K562 (cell line): ENCODE data around the gene NUP98. TPM values are rescaled to one million over a fixed set of nuclear protein-coding genes. Genes with fewer than 3 reads are reported as not detected.

ENCODE experiments used
- ATAC-seq: fragments of 200-7000 bp; cut with Tn5 transposase; 3 replicates; pipeline ENCODE4 v1.9.1; 2020; ENCODE audit warnings: moderate library complexity
- BruUV-seq: library from RNA; stranded (reverse); fragments of 400-500 nt; replicated peaks from 2 replicates; lab custom pipeline; 2021; lab: Mats Ljungman, UMichigan
- CTCF ChIA-PET: fragments of 300-600 bp; formaldehyde crosslinking; extraction: SDS; loops from one replicate; lab custom pipeline; 2021; ENCODE audit warnings: low intra/inter-chr PET ratio; lab: Yijun Ruan, JAX
- POLR2A ChIA-PET: fragments of 300-600, 350-650 bp; sonication (Branson Sonifier 250); formaldehyde crosslinking; extraction: SDS; loops from one replicate; lab custom pipeline; 2021; ENCODE audit warnings: antibody characterized with exemption, inconsistent platforms; lab: Yijun Ruan, JAX
- DNase-seq, 4 experiments: peaks; one replicate each; pipeline versions ENCODE4 v3.0.0 to v3.0.0-alpha.2; 2011 to 2018; ENCODE audit warnings: low spot score in 3 of 4, mixed read lengths in 3 of 4; ENCODE audit errors: extremely low read depth in 1 of 4
- FAIRE-seq: peaks from 2 replicates; lab custom pipeline; 2011; peaks lifted over from hg19 to GRCh38; lab: Jason Lieb, UNC
- H2AFZ ChIP-seq: 2 replicates; pipeline ENCODE4 v1.6.0; 2011; ENCODE audit warnings: low read depth, low read length, control low read depth, inconsistent platforms
- H3K27ac ChIP-seq: fragments of 200-600 bp; 3 replicates; pipeline ENCODE4 v1.8.0; 2011; ENCODE audit warnings: low read depth, mild to moderate bottlenecking, control low read depth, inconsistent platforms, low read length, moderate library complexity, mixed read lengths; ENCODE audit errors: extremely low read depth
- H3K27me3 ChIP-seq, 2 experiments: fragments of 300-600 bp in 1 of 2; 2 replicates in 1 of 2; 3 replicates in 1 of 2; pipeline versions ENCODE4 v1.6.0 to v1.8.0; 2011; ENCODE audit warnings: inconsistent platforms in 2 of 2, low read length in 2 of 2, mild to moderate bottlenecking in 1 of 2, mixed read lengths in 1 of 2, moderate library complexity in 1 of 2; ENCODE audit not compliant: control insufficient read depth in 2 of 2, insufficient read depth in 2 of 2
- H3K36me3 ChIP-seq: fragments of 300-600 bp; 3 replicates; pipeline ENCODE4 v1.8.0; 2011; ENCODE audit warnings: mild to moderate bottlenecking, low read length, inconsistent platforms; ENCODE audit not compliant: control insufficient read depth, insufficient read depth
- H3K4me1 ChIP-seq, 2 experiments: fragments of 200-600 bp in 1 of 2; replicated peaks in 1 of 2; 2 replicates in 1 of 2; 3 replicates in 1 of 2; pipeline versions ENCODE4 v1.5.1 to v1.8.0; 2011; ENCODE audit warnings: inconsistent platforms in 2 of 2, low read length in 2 of 2, mild to moderate bottlenecking in 1 of 2, mixed read lengths in 1 of 2, moderate library complexity in 1 of 2; ENCODE audit not compliant: control insufficient read depth in 2 of 2, insufficient read depth in 2 of 2
- H3K4me2 ChIP-seq: 2 replicates; pipeline ENCODE4 v1.6.1; 2011; ENCODE audit warnings: low read length, control low read depth, inconsistent platforms, mixed read lengths; ENCODE audit not compliant: insufficient read depth
- H3K4me3 ChIP-seq: fragments of 200-600 bp; sonication (generic), shearing (Covaris generic); 2 replicates; pipeline ENCODE4 v1.5.1; 2016; ENCODE audit warnings: control low read depth, inconsistent platforms
- H3K79me2 ChIP-seq: fragments of 200-600 bp; 3 replicates; pipeline ENCODE4 v1.8.0; 2011; ENCODE audit warnings: low read length, inconsistent platforms; ENCODE audit not compliant: control insufficient read depth, insufficient read depth
- H3K9ac ChIP-seq, 2 experiments: 2 replicates each; pipeline versions ENCODE4 v1.6.0 to v1.6.1; 2011; ENCODE audit warnings: low read depth in 2 of 2, low read length in 2 of 2, control low read depth in 1 of 2, inconsistent platforms in 1 of 2, mild to moderate bottlenecking in 1 of 2, mixed read lengths in 1 of 2; ENCODE audit not compliant: insufficient read depth in 1 of 2
- H3K9me1 ChIP-seq: one replicate; pipeline ENCODE4 v1.6.0; 2011; ENCODE audit warnings: inconsistent platforms, mild to moderate bottlenecking, low read length, moderate library complexity; ENCODE audit not compliant: control insufficient read depth, insufficient read depth
- H3K9me3 ChIP-seq: replicated peaks from 2 replicates; pipeline ENCODE4 v1.5.1; 2011; ENCODE audit warnings: low read depth, low read length, inconsistent platforms; ENCODE audit not compliant: control insufficient read depth, insufficient read depth
- H4K20me1 ChIP-seq: replicated peaks from 2 replicates; pipeline ENCODE4 v1.6.1; 2011; ENCODE audit warnings: low read length, inconsistent platforms, mixed read lengths; ENCODE audit not compliant: control insufficient read depth, insufficient read depth
- ATF7 ChIP-seq: fragments of 450-650 bp; IDR thresholded peaks from 2 replicates; pipeline ENCODE4 v1.7.1; 2014; ENCODE audit warnings: mild to moderate bottlenecking, moderate library complexity
- CBX3 ChIP-seq, 2 experiments: IDR thresholded peaks; 1 replicate in 1 of 2; 2 replicates in 1 of 2; pipeline ENCODE4 v1.6.1; 2012; ENCODE audit warnings: inconsistent platforms in 2 of 2, low read length in 2 of 2, borderline replicate concordance in 1 of 2, control low read depth in 1 of 2
- CREB5 ChIP-seq: fragments of 250-450 bp; sonication (Bioruptor Pico); IDR thresholded peaks from 2 replicates; pipeline ENCODE4 v1.5.0; 2020; ENCODE audit warnings: mild to moderate bottlenecking
- EGR1 ChIP-seq: fragments of 450-650 bp; conservative IDR thresholded peaks from 2 replicates; pipeline ENCODE4 v1.6.1; 2017; ENCODE audit warnings: mild to moderate bottlenecking
- FOXP1 ChIP-seq: sonication (generic); formaldehyde crosslinking; IDR thresholded peaks from 2 replicates; pipeline ENCODE4 v1.8.0; 2022; ENCODE audit warnings: mild to moderate bottlenecking, missing genetic modification reagents
- KLF6 ChIP-seq: fragments of 250-450 bp; sonication (Bioruptor Pico); IDR thresholded peaks from 2 replicates; pipeline ENCODE4 v1.4.0; 2020; ENCODE audit warnings: mild to moderate bottlenecking, moderate library complexity, borderline replicate concordance
- NFE2L1 ChIP-seq: fragments of 450-650 bp; IDR thresholded peaks from 2 replicates; pipeline ENCODE4 v1.6.1; 2016; ENCODE audit warnings: missing genetic modification characterization, low read depth, mild to moderate bottlenecking, missing compliant biosample characterization, moderate library complexity, borderline replicate concordance
- PCBP2 ChIP-seq: fragments of 200-400 bp; formaldehyde crosslinking; IDR thresholded peaks from 2 replicates; pipeline ENCODE4 v1.6.1; 2018; ENCODE audit warnings: low read length, low read depth, mild to moderate bottlenecking, moderate library complexity; ENCODE audit not compliant: poor library complexity, severe bottlenecking
- PTRF ChIP-seq: fragments of 450-650 bp; IDR thresholded peaks from 2 replicates; pipeline ENCODE4 v1.6.1; 2016; ENCODE audit warnings: mild to moderate bottlenecking, missing genetic modification characterization, missing compliant biosample characterization
- SRSF7 ChIP-seq: fragments of 200-400 bp; formaldehyde crosslinking; optimal IDR thresholded peaks from 2 replicates; pipeline ENCODE3; 2017; ENCODE audit warnings: mild to moderate bottlenecking, low read depth, low read length
- STAG1 ChIP-seq: sonication (generic); formaldehyde crosslinking; IDR thresholded peaks from 2 replicates; pipeline ENCODE4 v1.5.0; 2020; ENCODE audit warnings: missing genetic modification reagents, borderline replicate concordance
- TBP ChIP-seq: optimal IDR thresholded peaks from 2 replicates; pipeline ENCODE3; 2011; ENCODE audit warnings: low read depth, low read length, improper control_type of control experiment
- ZNF282 ChIP-seq: sonication (generic); formaldehyde crosslinking; IDR thresholded peaks from 2 replicates; pipeline ENCODE4 v1.8.1; 2023; ENCODE audit warnings: missing genetic modification reagents
- ZNF639 ChIP-seq, 2 experiments: fragments of 200-800 bp in 1 of 2; sonication (Bioruptor generic) in 1 of 2; sonication (generic) in 1 of 2; formaldehyde crosslinking in 1 of 2; IDR thresholded peaks in 1 of 2; conservative IDR thresholded peaks in 1 of 2; 2 replicates each; pipeline versions ENCODE4 v1.5.0 to v1.6.1; 2016 to 2020; ENCODE audit warnings: missing compliant biosample characterization in 1 of 2, missing genetic modification characterization in 1 of 2, missing genetic modification reagents in 1 of 2
- ZNF655 ChIP-seq: fragments of 250-450 bp; sonication (Bioruptor Pico); IDR thresholded peaks from 2 replicates; pipeline ENCODE4 v1.5.0; 2021
- ZNF764 ChIP-seq: fragments of 250-450 bp; sonication (Bioruptor Pico); IDR thresholded peaks from 2 replicates; pipeline ENCODE4 v1.4.0; 2020; ENCODE audit warnings: low read depth, mild to moderate bottlenecking, moderate library complexity
- WGBS: fragments of 100-300 bp; shearing (Covaris generic); methylation state at CpG from one replicate; pipeline ENCODE4 v1.1.6; 2016; ENCODE audit warnings: low coverage, mixed read lengths; ENCODE audit not compliant: insufficient coverage; ENCODE audit errors: missing lambda C conversion rate; 5-methylcytosine and 5-hydroxymethylcytosine counted together
- in situ Hi-C: fragments of 300-500 bp; cut with MboI; formaldehyde crosslinking; loops from 4 replicates; pipeline ENCODE4 v1.15.0; 2018; ENCODE audit warnings: inconsistent platforms, mixed read lengths
- intact Hi-C: fragments of 100-400 bp; cut with micrococcal nuclease; formaldehyde crosslinking; loops from 2 replicates; pipeline ENCODE4 v1.14.2; 2022
- polyA plus RNA-seq, 8 experiments: library from polyadenylated mRNA; depleted of rRNA in 4 of 8; stranded (reverse) in 5 of 8; unstranded in 3 of 8; fragments of >200 nt; fragmentation: Nextera tagmentation in 2 of 8; fragmentation: Illumina TruSeq in 1 of 8; extraction: Ambion mirVana in 2 of 8; extraction: Trizol in 1 of 8; gene quantifications; 2 replicates each; pipeline versions ENCODE4 v1.2.1 to v1.2.3, GENCODE V29; 2011 to 2014; ENCODE audit warnings: inconsistent platforms in 1 of 8, missing spikeins in 1 of 8
- total RNA-seq, 7 experiments: library from RNA; depleted of rRNA in 6 of 7; stranded (reverse); fragments of >200 nt in 6 of 7; fragmentation: Illumina TruSeq in 2 of 7; extraction: Trizol in 2 of 7; gene quantifications; 2 replicates each; pipeline versions ENCODE4 v1.2.1 to v1.2.3, GENCODE V29; 2011 to 2021; ENCODE audit warnings: low replicate concordance in 1 of 7

The NUP98 gene
- total and polyA plus RNA-seq, 9 of the 15 experiments (the other 6 are each of a cell fraction or from before 2014, with no cell fraction given), result 45.1 to 196 (median 130) TPM

GRCh38 chr11:3810951-3811350 is 13.6 kb upstream of the NUP98 start:
- WGBS, result 100% methylated on average over 4 of the region's 4 CpGs
- DNase-seq (no peak), ATAC-seq (no peak), FAIRE-seq (no peak)
- POLR2A ChIA-PET, result interaction anchor here (0.7 to 0.8 kb wide), 2 partner anchors 17 to 166 kb away, joined by 3 read pairs; partner anchors contain the start of gene ART1
- Histone ChIP-seq H3K4me2 (no peak overlapping the region), H4K20me1 (no peaks in the 10 kb centered on the region), H3K27me3 (no peaks in the 10 kb centered on the region), H3K4me1 (peaks cover 7 to 22% of the 10 kb centered on the region in 2 experiments; a peak in 3 of 5 replicates), H3K27ac (no peak overlapping the region), H2AFZ (no peak overlapping the region), H3K36me3 (peaks cover 11% of the 10 kb centered on the region), H3K9ac (peak overlapping the region in 1 of 2 experiments; percentile 74; a peak in 1 of 4 replicates), H3K4me3 (no peak overlapping the region), H3K9me1 (no peaks in the 10 kb centered on the region), H3K9me3 (no peaks in the 10 kb centered on the region), H3K79me2 (peaks cover 6% of the 10 kb centered on the region)
- intact Hi-C loops (no loop called here), in situ Hi-C loops (loop anchor here (25.0 kb wide), 1 partner anchor 349 kb away; no protein-coding TSS in a partner anchor)
- CTCF ChIA-PET, result interaction anchor here (0.6 kb wide), 1 partner anchor 10 kb away, joined by 3 read pairs; no protein-coding TSS in a partner anchor
- TF ChIP-seq KLF6 (CRISPR knock-in tag) (no peak), NFE2L1 (tag) (no peak), EGR1 (no peak), PTRF (tag) (no peak), CREB5 (no peak), ATF7 (no peak), SRSF7 (no peak), ZNF764 (CRISPR knock-in tag) (no peak), ZNF655 (CRISPR knock-in tag) (no peak), PCBP2 (no peak), ZNF639 (CRISPR knock-in tag; conservative IDR thresholded peaks at IDR 0.05 in 1 of 2, IDR thresholded peaks at IDR 0.05 in 1 of 2) (no peak), CBX3 (IDR thresholded peaks at IDR 0.05; ENCODE audit: borderline replicate concordance in 1 of 2, low read length in 2 of 2) (no peak), TBP (no peak), STAG1 (CRISPR knock-in tag) (no peak), ZNF282 (CRISPR knock-in tag) (no peak), FOXP1 (no peak)
- BruUV-seq, result no TSS peak
